A549 (cell line): ENCODE results near the gene IL1F10. TPM values are rescaled to one million over a fixed set of nuclear protein-coding genes. Genes with fewer than 3 reads are reported as not detected.

Experiments
- ATAC-seq, 2 experiments: fragments of 200-7000 bp in 1 of 2; fragments of >200 bp in 1 of 2; cut with Nextera tagmentation in 1 of 2; cut with Tn5 transposase in 1 of 2; 3 replicates each; pipeline versions ENCODE4 v1.8.0 to v1.9.1; 2018 to 2020; ENCODE audit warnings: mild to moderate bottlenecking in 1 of 2, moderate library complexity in 1 of 2
- CTCF ChIA-PET: fragments of 300-600 bp; sonication (Branson Sonifier 250); formaldehyde crosslinking; extraction: SDS; loops from one replicate; lab custom pipeline; 2021; ENCODE audit warnings: antibody characterized with exemption, inconsistent platforms; lab: Yijun Ruan, JAX
- POLR2A ChIA-PET: fragments of 350-600 bp; formaldehyde crosslinking; extraction: SDS; loops from one replicate; lab custom pipeline; 2021; ENCODE audit warnings: antibody characterized with exemption, inconsistent platforms; lab: Yijun Ruan, JAX
- DNase-seq, 2 experiments: peaks; one replicate each; pipeline versions ENCODE4 v3.0.0 to v3.0.0-alpha.2; 2011 to 2016; ENCODE audit warnings: low read depth in 1 of 2, low spot score in 1 of 2
- FAIRE-seq: peaks from 2 replicates; lab custom pipeline; 2011; peaks lifted over from hg19 to GRCh38; lab: Jason Lieb, UNC
- H3K27ac ChIP-seq, 2 experiments: fragments of >200 bp; sonication (Bioruptor Twin); formaldehyde crosslinking; 3 replicates each; pipeline ENCODE4 v1.5.1; 2016 to 2017
- H3K4me1 ChIP-seq: fragments of >200 bp; sonication (Bioruptor Twin); formaldehyde crosslinking; 3 replicates; pipeline ENCODE4 v1.6.1; 2016
- H3K4me2 ChIP-seq: fragments of >200 bp; sonication (Bioruptor Twin); formaldehyde crosslinking; 3 replicates; pipeline ENCODE4 v1.6.1; 2016
- H3K4me3 ChIP-seq: fragments of >200 bp; sonication (Bioruptor Twin); formaldehyde crosslinking; 3 replicates; pipeline ENCODE4 v1.5.1; 2016
- H3K9me3 ChIP-seq: fragments of >200 bp; sonication (Bioruptor Twin); formaldehyde crosslinking; 3 replicates; pipeline ENCODE4 v1.6.1; 2016
- BHLHE40 ChIP-seq: IDR thresholded peaks from 2 replicates; pipeline ENCODE4 v1.6.1; 2012; ENCODE audit warnings: low read depth, low read length, inconsistent platforms
- CEBPB ChIP-seq, 2 experiments: fragments of >200 bp in 1 of 2; sonication (Bioruptor Twin) in 1 of 2; formaldehyde crosslinking in 1 of 2; IDR thresholded peaks; 2 replicates each; pipeline ENCODE4 v1.6.1; 2012 to 2016
- CHD2 ChIP-seq: fragments of 150-350 bp; IDR thresholded peaks from 2 replicates; pipeline ENCODE4 v1.6.1; 2014; ENCODE audit warnings: low read length; ENCODE audit not compliant: partially characterized antibody
- CHD4 ChIP-seq: fragments of 200-600 bp; sonication (generic); IDR thresholded peaks from 2 replicates; pipeline ENCODE4 v1.6.1; 2016; ENCODE audit warnings: antibody characterized with exemption, mild to moderate bottlenecking, borderline replicate concordance
- CTCF ChIP-seq: fragments of >200 bp; sonication (Bioruptor Twin); formaldehyde crosslinking; IDR thresholded peaks from 3 replicates; pipeline ENCODE4 v1.5.1; 2016
- EHF ChIP-seq: fragments of 250-450 bp; sonication (Bioruptor Pico); IDR thresholded peaks from 2 replicates; pipeline ENCODE4 v1.5.0; 2020; ENCODE audit warnings: mild to moderate bottlenecking
- EHMT2 ChIP-seq: fragments of 200-600 bp; sonication (generic); IDR thresholded peaks from 2 replicates; pipeline ENCODE4 v1.6.1; 2016; ENCODE audit warnings: antibody characterized with exemption, low read depth, mild to moderate bottlenecking, moderate library complexity
- EP300 ChIP-seq, 2 experiments: fragments of >200 bp; sonication (Bioruptor Twin); formaldehyde crosslinking; IDR thresholded peaks; 2 replicates in 1 of 2; 3 replicates in 1 of 2; pipeline ENCODE4 v1.6.1; 2016 to 2017
- FOSB ChIP-seq: fragments of 250-450 bp; sonication (Bioruptor Pico); IDR thresholded peaks from 2 replicates; pipeline ENCODE4 v1.5.0; 2020; ENCODE audit warnings: mild to moderate bottlenecking, moderate library complexity
- FOXS1 ChIP-seq: fragments of 250-450 bp; sonication (Bioruptor Pico); IDR thresholded peaks from 2 replicates; pipeline ENCODE4 v1.5.0; 2020; ENCODE audit warnings: mild to moderate bottlenecking, moderate library complexity
- GATA3 ChIP-seq: IDR thresholded peaks from 2 replicates; pipeline ENCODE4 v1.6.1; 2012; ENCODE audit warnings: borderline replicate concordance
- HDAC2 ChIP-seq: fragments of 200-600 bp; sonication (generic); IDR thresholded peaks from 2 replicates; pipeline ENCODE4 v1.6.1; 2016
- HES2 ChIP-seq: fragments of >200 bp; sonication (Bioruptor Twin); formaldehyde crosslinking; IDR thresholded peaks from 2 replicates; pipeline ENCODE4 v1.6.1; 2016
- HEYL ChIP-seq: fragments of 250-450 bp; sonication (Bioruptor Pico); IDR thresholded peaks from 2 replicates; pipeline ENCODE4 v1.8.0; 2021; ENCODE audit warnings: mild to moderate bottlenecking, moderate library complexity
- HMGXB4 ChIP-seq: fragments of 250-450 bp; sonication (Bioruptor Pico); IDR thresholded peaks from 2 replicates; pipeline ENCODE4 v1.5.0; 2021; ENCODE audit warnings: mild to moderate bottlenecking, moderate library complexity, borderline replicate concordance
- HOXB13 ChIP-seq: fragments of 250-450 bp; sonication (Bioruptor Pico); IDR thresholded peaks from 2 replicates; pipeline ENCODE4 v1.5.0; 2020; ENCODE audit warnings: low read depth, mild to moderate bottlenecking, moderate library complexity
- HOXB5 ChIP-seq: fragments of 250-450 bp; sonication (Bioruptor Pico); IDR thresholded peaks from 2 replicates; pipeline ENCODE4 v1.5.0; 2020; ENCODE audit warnings: mild to moderate bottlenecking, moderate library complexity
- JUN ChIP-seq, 2 experiments: fragments of >200 bp; sonication (Bioruptor Twin); formaldehyde crosslinking; IDR thresholded peaks; 2 replicates in 1 of 2; 3 replicates in 1 of 2; pipeline ENCODE4 v1.6.1; 2016 to 2017
- KDM1A ChIP-seq: fragments of 200-600 bp; sonication (generic); IDR thresholded peaks from 2 replicates; pipeline ENCODE4 v1.6.1; 2016; ENCODE audit warnings: low read depth, mild to moderate bottlenecking
- MAX ChIP-seq: IDR thresholded peaks from 2 replicates; pipeline ENCODE4 v1.6.1; 2012
- MYC ChIP-seq: IDR thresholded peaks from 2 replicates; pipeline ENCODE4 v1.6.1; 2012; ENCODE audit warnings: mild to moderate bottlenecking, inconsistent platforms, low read length, improper control_type of control experiment, borderline replicate concordance
- NFE2L2 ChIP-seq: fragments of 150-350 bp; conservative IDR thresholded peaks from 2 replicates; pipeline ENCODE4 v1.6.1; 2014; ENCODE audit warnings: low read length
- PHF8 ChIP-seq: fragments of 200-600 bp; sonication (generic); IDR thresholded peaks from 2 replicates; pipeline ENCODE4 v1.6.1; 2016; ENCODE audit warnings: low read depth, mild to moderate bottlenecking, antibody characterized with exemption, moderate library complexity, borderline replicate concordance
- RCOR1 ChIP-seq: fragments of 150-350 bp; IDR thresholded peaks from 2 replicates; pipeline ENCODE4 v1.6.1; 2014; ENCODE audit warnings: antibody characterized with exemption, low read length, low read depth
- RFX5 ChIP-seq: fragments of 450-650 bp; IDR thresholded peaks from 2 replicates; pipeline ENCODE4 v1.7.1; 2014; ENCODE audit warnings: antibody characterized with exemption, mild to moderate bottlenecking, moderate library complexity
- SMC3 ChIP-seq: fragments of >200 bp; sonication (Bioruptor Twin); formaldehyde crosslinking; IDR thresholded peaks from 3 replicates; pipeline ENCODE4 v1.6.1; 2018; ENCODE audit warnings: inconsistent platforms
- TP53 ChIP-seq: fragments of 250-450 bp; sonication (Bioruptor Pico); IDR thresholded peaks from 2 replicates; pipeline ENCODE4 v1.5.0; 2021; ENCODE audit warnings: mild to moderate bottlenecking, moderate library complexity
- USF2 ChIP-seq: fragments of 450-650 bp; IDR thresholded peaks from 2 replicates; pipeline ENCODE4 v1.6.1; 2014; ENCODE audit warnings: antibody characterized with exemption
- ZSCAN20 ChIP-seq: fragments of 250-450 bp; sonication (Bioruptor Pico); IDR thresholded peaks from 2 replicates; pipeline ENCODE4 v1.8.0; 2022; ENCODE audit warnings: mild to moderate bottlenecking, moderate library complexity
- WGBS: methylation state at CpG from one replicate; pipeline ENCODE4 v1.1.6; 2017; ENCODE audit errors: missing lambda C conversion rate; 5-methylcytosine and 5-hydroxymethylcytosine counted together
- polyA plus RNA-seq, 4 experiments: library from polyadenylated mRNA; depleted of rRNA in 3 of 4; stranded (reverse); fragments of >200 nt; fragmentation: RNase III in 1 of 4; extraction: RNeasy Plus Mini Kit Qiagen cat#74134 plus additional on column Dnase treatment in 1 of 4; gene quantifications; 2 replicates in 3 of 4; 3 replicates in 1 of 4; pipeline ENCODE4 v1.2.3, GENCODE V29; 2011 to 2017

IL1F10 gene
- polyA plus RNA-seq, 2 of the 4 experiments (the other 2 are of a cell fraction): not detected

GRCh38 chr2:113060396-113060795, 7.4 kb upstream of the IL1F10 start:
- Histone ChIP-seq H3K27ac (no peak overlapping the region), H3K4me1 (no peaks in the 10 kb centered on the region), H3K4me3 (no peak overlapping the region), H3K4me2 (no peak overlapping the region), H3K9me3 (peaks cover 15% of the 10 kb centered on the region)
- 40% methylated on average over 4 of the region's 4 CpGs for WGBS
- DNase-seq (no peak), ATAC-seq (peak in 1 of 2 experiments; percentile 27; a peak in 1 of 6 replicates), FAIRE-seq (no peak)
- no peak for TF ChIP-seq PHF8
- TF ChIP-seq HMGXB4 (CRISPR knock-in tag): no peak
- no peak for TF ChIP-seq CTCF
- ChIA-PET POLR2A (no interaction called here), CTCF (interaction anchor here (0.6 to 1.2 kb wide), 2 partner anchors 20 to 330 kb away, joined by 3 to 4 read pairs; no protein-coding TSS in a partner anchor)

- no peak overlapping the region for H3K4me3 ChIP-seq
Measured at GRCh38 chr2:113060796-113061195, 7.0 kb upstream of the IL1F10 start.

GRCh38 chr2:113061241-113061640, 6.5 kb upstream of the IL1F10 start:
- POLR2A ChIA-PET: no interaction called here
- no peak for TF ChIP-seq HES2
- TF ChIP-seq CHD4: no peak
- no peak for TF ChIP-seq GATA3
- TF ChIP-seq HOXB5: no peak
- TF ChIP-seq EP300 (IDR thresholded peaks at IDR 0.05): no peak
- no peak for TF ChIP-seq BHLHE40
- TF ChIP-seq KDM1A: no peak
- TF ChIP-seq CTCF: no peak
- no peak for TF ChIP-seq CHD2
- no peak for TF ChIP-seq FOXS1 (CRISPR knock-in tag)
- no peak for TF ChIP-seq HEYL (CRISPR knock-in tag)
- no peak for TF ChIP-seq USF2

More at GRCh38 chr2:113060796-113061195, 7.0 kb upstream of the IL1F10 start:
- H3K4me2 ChIP-seq: no peak overlapping the region
- FAIRE-seq (no peak), DNase-seq (no peak), ATAC-seq (no peak)
- no peak for TF ChIP-seq HOXB13 (CRISPR knock-in tag)
- no peak for TF ChIP-seq FOSB (CRISPR knock-in tag)
- TF ChIP-seq CEBPB (IDR thresholded peaks at IDR 0.05): no peak
- no peak for TF ChIP-seq JUN (IDR thresholded peaks at IDR 0.05)
- TF ChIP-seq MYC: no peak
- TF ChIP-seq RCOR1: no peak
- TF ChIP-seq HMGXB4 (CRISPR knock-in tag): no peak
- TF ChIP-seq TP53: no peak
- no peak for TF ChIP-seq SMC3
- TF ChIP-seq EHMT2: no peak
- no peak for TF ChIP-seq PHF8
- no peak for TF ChIP-seq ZSCAN20 (CRISPR knock-in tag)
- TF ChIP-seq MAX: no peak
- TF ChIP-seq EHF (CRISPR knock-in tag): no peak
- no peak for TF ChIP-seq HDAC2
- TF ChIP-seq RFX5: no peak
- no peak for TF ChIP-seq NFE2L2
- H3K27ac ChIP-seq: no peak overlapping the region
- no peaks in the 10 kb centered on the region for H3K4me1 ChIP-seq
- whole genome bisulfite sequencing: 0% methylated on average over 1 of the region's 1 CpG
- H3K9me3 ChIP-seq: peaks cover 16% of the 10 kb centered on the region; the same call in 1 of the 3 replicates
- POLR2A ChIA-PET: no interaction called here
- CTCF ChIA-PET: interaction anchor here (0.6 to 1.2 kb wide), 2 partner anchors 330 to 1503 kb away, joined by 4 to 5 read pairs; no protein-coding TSS in a partner anchor

More at GRCh38 chr2:113061241-113061640, 6.5 kb upstream of the IL1F10 start:
- CTCF ChIA-PET: interaction anchor here (0.6 kb wide), 1 partner anchor 1502 kb away, joined by 5 read pairs; no protein-coding TSS in a partner anchor
- no peak for ATAC-seq
- WGBS: 32% methylated on average over 2 of the region's 2 CpGs
- no peak for FAIRE-seq
- H3K9me3 ChIP-seq: peaks cover 13% of the 10 kb centered on the region; the same call in 1 of the 3 replicates
- no peaks in the 10 kb centered on the region for H3K4me1 ChIP-seq
- H3K4me3 ChIP-seq: no peak overlapping the region
- H3K4me2 ChIP-seq: no peak overlapping the region
- DNase-seq: no peak
- H3K27ac ChIP-seq: no peak overlapping the region
